GM19452 (cell line): ENCODE data around the gene CROT.
"Not testable (repeated sequence)": the region's sequence is repeated elsewhere in the genome, so short reads cannot be mapped to it uniquely, and the experiment has no call there.

Source experiments
- ATAC-seq: cut with Tn5 transposase; IDR thresholded peaks from one replicate; pipeline ENCODE4 v1.9.1; 2021; ENCODE audit not compliant: unreplicated experiment

The CROT gene

GRCh38 chr7:87345166-87345927 lies at the start of gene CROT:
CROT (plus strand) TSS chr7:87345664; CDS start chr7:87349069, 3,405 bp downstream.
- ATAC-seq = peak; percentile 98

GRCh38 chr7:87300756-87301155 lies 44.7 kb upstream of the CROT start:
- no peak for ATAC-seq

GRCh38 chr7:87310790-87311419 lies 34.6 kb upstream of the CROT start:
- ATAC-seq = no peak

- ATAC-seq = peak; percentile 64
Measured at GRCh38 chr7:87312215-87312865, 33.1 kb upstream of the CROT start.

GRCh38 chr7:87316097-87316700 lies 29.3 kb upstream of the CROT start:
- ATAC-seq = peak; percentile 79

GRCh38 chr7:87316846-87317552 lies 28.5 kb upstream of the CROT start:
- no peak for ATAC-seq

- ATAC-seq = no peak
Measured at GRCh38 chr7:87317691-87318245, 27.7 kb upstream of the CROT start.

GRCh38 chr7:87318741-87319140 lies 26.7 kb upstream of the CROT start:
- ATAC-seq = no peak

- ATAC-seq = not testable (repeated sequence)
Measured at GRCh38 chr7:87319154-87319581, 26.3 kb upstream of the CROT start.

- ATAC-seq = no peak
Measured at GRCh38 chr7:87322912-87323311, 22.6 kb upstream of the CROT start.

- ATAC-seq = no peak
Measured at GRCh38 chr7:87325576-87326370, 19.7 kb upstream of the CROT start.

GRCh38 chr7:87328281-87328680 lies 17.2 kb upstream of the CROT start:
- no peak for ATAC-seq

- ATAC-seq = no peak
Measured at GRCh38 chr7:87330316-87330715, 15.1 kb upstream of the CROT start.

GRCh38 chr7:87330942-87331341 lies 14.5 kb upstream of the CROT start:
- ATAC-seq = no peak

- ATAC-seq = no peak
Measured at GRCh38 chr7:87331687-87332252, 13.7 kb upstream of the CROT start.

GRCh38 chr7:87332321-87332720 lies 13.1 kb upstream of the CROT start:
- no peak for ATAC-seq

GRCh38 chr7:87336136-87336535 lies 9.3 kb upstream of the CROT start:
- no peak for ATAC-seq

GRCh38 chr7:87337331-87337730 lies 8.1 kb upstream of the CROT start:
- ATAC-seq = no peak

GRCh38 chr7:87339373-87339897 lies 6.0 kb upstream of the CROT start:
- ATAC-seq = no peak
